Amniotic stem cell (primary cell): ENCODE measurements around the gene CDC73.
A peak's percentile ranks its signal among the peaks of the same experiment; 100 is the strongest.

ENCODE experiments used
- DNase-seq: peaks from one replicate; lab custom pipeline; 2025; lab: John Stamatoyannopoulos, UW

The CDC73 gene

GRCh38 chr1:193121616-193122593 lies at the start of gene CDC73:
TSS of gene CDC73 (plus strand) at chr1:193122031. CDS start at chr1:193122201, 170 bp downstream.
- peak; percentile 94 for DNase-seq

- no peak for DNase-seq
Observed at GRCh38 chr1:193077991-193078390, 43.8 kb upstream of the CDC73 start.

GRCh38 chr1:193079187-193079586 lies 42.6 kb upstream of the CDC73 start:
- no peak for DNase-seq

- DNase-seq = no peak
Observed at GRCh38 chr1:193083365-193084088, 38.3 kb upstream of the CDC73 start.

GRCh38 chr1:193085263-193085662 lies 36.6 kb upstream of the CDC73 start:
- no peak for DNase-seq

GRCh38 chr1:193086342-193086741 lies 35.5 kb upstream of the CDC73 start:
- DNase-seq = no peak

- DNase-seq = no peak
Observed at GRCh38 chr1:193087893-193088292, 33.9 kb upstream of the CDC73 start.

GRCh38 chr1:193090865-193091264 lies 31.0 kb upstream of the CDC73 start:
- no peak for DNase-seq

GRCh38 chr1:193094112-193094511 lies 27.7 kb upstream of the CDC73 start:
- DNase-seq = no peak

- DNase-seq = no peak
Observed at GRCh38 chr1:193102662-193103061, 19.2 kb upstream of the CDC73 start.

- DNase-seq = no peak
Observed at GRCh38 chr1:193103759-193104501, 17.9 kb upstream of the CDC73 start.

- peak; percentile 41 for DNase-seq
Observed at GRCh38 chr1:193104502-193104906, 17.3 kb upstream of the CDC73 start.

GRCh38 chr1:193104907-193105820 lies 16.7 kb upstream of the CDC73 start, which contains the start of gene GLRX2:
TSS of gene GLRX2 (minus strand) at chr1:193105414. CDS start at chr1:193105382, 32 bp downstream.
- DNase-seq = peak; percentile 82

GRCh38 chr1:193105821-193106177 lies 16.0 kb upstream of the CDC73 start:
- no peak for DNase-seq

- DNase-seq = no peak
Observed at GRCh38 chr1:193108471-193108870, 13.4 kb upstream of the CDC73 start.

- no peak for DNase-seq
Observed at GRCh38 chr1:193109619-193110018, 12.2 kb upstream of the CDC73 start.

- DNase-seq = no peak
Observed at GRCh38 chr1:193110246-193110645, 11.6 kb upstream of the CDC73 start.

GRCh38 chr1:193110864-193111263 lies 11.0 kb upstream of the CDC73 start:
- DNase-seq = no peak

GRCh38 chr1:193111641-193112090 lies 10.2 kb upstream of the CDC73 start:
- peak; percentile 62 for DNase-seq

- DNase-seq = no peak
Observed at GRCh38 chr1:193113258-193113991, 8.4 kb upstream of the CDC73 start.
